GM12864 (cell line): ENCODE results near the gene ZNF107.
"Not testable (repeated sequence)": the region's sequence is repeated elsewhere in the genome, so short reads cannot be mapped to it uniquely, and the experiment has no call there.

Experiments used
- DNase-seq: peaks from one replicate; pipeline ENCODE4 v3.0.0-alpha.2; 2011; ENCODE audit warnings: low read depth
- H3K4me3 ChIP-seq: 2 replicates; pipeline ENCODE4 v1.5.1; 2011; ENCODE audit warnings: mild to moderate bottlenecking, low read depth, low read length, control low read depth
- CTCF ChIP-seq: IDR thresholded peaks from 2 replicates; pipeline ENCODE4 v1.5.1; 2011; ENCODE audit warnings: low read depth, mild to moderate bottlenecking, moderate library complexity, low read length, control low read depth, inconsistent platforms; ENCODE audit errors: missing control alignments

The ZNF107 gene

GRCh38 chr7:64688988-64689387 lies 23.1 kb downstream of the ZNF107 start:
- no peak for TF ChIP-seq CTCF
- no peak overlapping the region for H3K4me3 ChIP-seq
- DNase-seq, result no peak

- no peak for TF ChIP-seq CTCF
- DNase-seq, result no peak
Measured at GRCh38 chr7:64691831-64692230, 25.9 kb downstream of the ZNF107 start.

GRCh38 chr7:64697863-64698262 lies 31.9 kb downstream of the ZNF107 start:
- H3K4me3 ChIP-seq, DNase-seq: not testable (repeated sequence)

More at GRCh38 chr7:64691831-64692230, 25.9 kb downstream of the ZNF107 start:
- no peak overlapping the region for H3K4me3 ChIP-seq

GRCh38 chr7:64706625-64707292 lies 40.8 kb downstream of the ZNF107 start:
- TF ChIP-seq CTCF, result no peak
- no peak overlapping the region for H3K4me3 ChIP-seq
- no peak for DNase-seq

- not testable (repeated sequence) for DNase-seq, H3K4me3 ChIP-seq
Measured at GRCh38 chr7:64717896-64718295, 52.0 kb downstream of the ZNF107 start.

GRCh38 chr7:64729089-64729848 lies 63.3 kb downstream of the ZNF107 start:
- TF ChIP-seq CTCF, result no peak
- no peak overlapping the region for H3K4me3 ChIP-seq
- DNase-seq, result no peak

GRCh38 chr7:64733550-64734240 lies 67.8 kb downstream of the ZNF107 start:
- no peak for TF ChIP-seq CTCF
- no peak for DNase-seq
- H3K4me3 ChIP-seq, result no peak overlapping the region
